ENCODE data around the gene ERAL1.
A peak's percentile ranks its signal among the peaks of the same experiment; 100 is the strongest.
"Not testable (repeated sequence)": the region's sequence is repeated elsewhere in the genome, so short reads cannot be mapped to it uniquely, and the experiment has no call there.

Gene ERAL1

DNA sequence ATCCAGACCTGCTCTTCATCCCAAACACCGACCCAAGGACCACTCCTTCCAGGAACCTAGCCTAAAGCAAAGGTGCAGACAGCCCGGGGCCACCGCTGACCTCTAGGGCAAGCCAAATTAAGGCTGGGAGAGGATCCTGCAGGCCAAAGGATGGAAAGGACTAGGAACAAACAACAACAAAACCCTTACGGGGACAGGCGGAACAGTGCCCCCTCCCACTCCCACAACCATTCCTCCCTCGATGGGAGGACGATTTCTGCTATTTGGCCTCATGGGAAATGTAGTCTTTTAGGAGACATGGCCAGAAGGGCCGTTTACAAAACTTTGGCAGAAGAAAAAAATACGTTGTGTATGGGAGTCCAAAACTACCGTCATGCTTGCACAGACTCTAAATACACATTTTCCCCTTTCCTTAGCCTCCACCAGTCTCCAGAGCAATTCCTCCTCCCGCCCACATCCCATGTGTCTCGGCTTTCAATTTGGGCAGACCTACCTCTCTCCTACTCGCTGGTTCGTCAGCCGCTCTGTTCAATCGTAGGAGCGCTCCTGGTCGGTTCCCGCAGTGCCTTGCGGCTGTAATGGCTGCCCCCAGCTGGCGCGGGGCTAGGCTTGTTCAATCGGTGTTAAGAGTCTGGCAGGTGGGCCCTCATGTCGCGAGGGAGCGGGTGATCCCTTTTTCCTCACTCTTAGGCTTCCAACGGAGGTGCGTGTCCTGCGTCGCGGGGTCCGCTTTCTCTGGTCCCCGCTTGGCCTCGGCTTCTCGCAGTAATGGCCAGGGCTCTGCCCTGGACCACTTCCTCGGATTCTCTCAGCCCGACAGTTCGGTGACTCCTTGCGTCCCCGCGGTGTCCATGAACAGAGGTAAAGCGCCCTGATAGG lies at the start of gene ERAL1:
ERAL1 (plus strand) TSS at position 560 of the 879 bp plus-strand sequence; CDS start at position 579, 19 bp downstream.
- DNase-seq (ENCODE audit: low spot score): peak; percentile 83

DNA sequence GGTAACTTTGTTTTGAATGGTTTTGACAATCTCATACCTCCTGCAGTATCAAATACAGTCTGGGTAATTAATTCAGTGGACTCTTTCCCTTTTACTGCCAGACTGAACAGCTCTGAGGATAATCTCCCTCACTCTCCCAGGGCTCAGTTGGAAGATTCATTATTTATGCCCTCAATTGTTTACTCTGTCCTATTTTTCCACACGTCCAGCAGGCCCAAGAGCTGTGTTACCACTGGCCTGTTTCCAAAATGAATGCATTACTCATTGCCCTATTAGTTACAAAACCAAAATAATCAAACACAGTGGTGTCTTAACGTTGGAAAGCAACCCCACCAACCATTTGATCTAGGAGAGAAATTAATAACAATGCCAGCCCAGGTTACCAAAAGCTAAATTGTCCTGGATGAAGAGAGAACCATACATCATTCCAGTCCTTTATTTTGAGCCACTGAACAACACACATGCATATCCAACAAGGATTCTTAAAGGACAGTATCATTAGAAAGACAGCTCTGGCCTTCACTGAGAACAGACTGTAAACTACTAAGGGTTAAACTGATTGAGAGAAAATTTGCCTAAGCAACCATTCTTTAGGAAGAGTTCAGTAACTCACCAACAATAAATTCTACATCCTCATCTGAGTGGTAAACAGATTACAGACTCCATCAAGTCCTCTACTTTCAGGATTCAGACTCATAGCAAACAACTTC lies 46.7 kb upstream of the ERAL1 start:
- peak; percentile 55 for DNase-seq (ENCODE audit: low spot score)

DNA sequence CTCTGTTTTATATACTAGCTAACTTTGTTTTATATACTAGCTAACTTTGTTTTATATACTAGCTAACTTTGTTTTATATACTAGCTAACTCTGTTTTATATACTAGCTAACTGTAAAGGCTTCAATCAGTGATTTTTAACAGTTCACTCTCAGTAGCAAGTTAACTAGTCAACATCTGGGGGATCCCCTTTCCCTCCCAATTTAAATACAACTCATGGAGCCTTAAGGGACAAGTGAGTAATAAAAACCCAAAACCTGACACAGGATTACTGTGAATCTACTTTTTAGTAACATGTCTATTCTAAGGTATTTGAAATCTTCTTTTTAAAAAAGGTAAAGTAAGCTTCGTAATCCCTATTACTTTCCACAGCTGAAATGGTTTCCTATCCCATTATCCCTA lies 44.4 kb upstream of the ERAL1 start:
- DNase-seq (ENCODE audit: low spot score): no peak

DNA sequence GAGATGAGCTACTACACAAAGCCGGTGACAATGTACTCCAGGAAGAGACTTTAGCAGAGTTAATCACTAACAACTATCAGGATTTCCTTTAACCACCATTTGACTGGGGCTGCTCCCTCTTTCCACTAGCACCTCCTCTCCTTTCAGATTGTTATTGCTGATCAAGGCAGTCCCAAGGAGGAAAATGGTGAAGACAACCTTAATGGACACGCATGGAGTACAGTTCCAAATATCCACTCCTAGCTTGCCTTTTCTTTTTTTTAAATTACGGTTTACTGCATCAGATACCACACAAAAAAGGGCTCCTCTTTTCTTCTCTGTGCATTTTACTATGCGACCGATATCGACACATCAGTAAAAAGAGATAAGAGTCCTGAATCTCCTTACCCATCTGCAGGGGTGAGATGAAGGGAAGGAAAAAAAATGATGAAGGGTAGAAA lies 43.1 kb upstream of the ERAL1 start:
- peak; percentile 51 for DNase-seq (ENCODE audit: low spot score)

DNA sequence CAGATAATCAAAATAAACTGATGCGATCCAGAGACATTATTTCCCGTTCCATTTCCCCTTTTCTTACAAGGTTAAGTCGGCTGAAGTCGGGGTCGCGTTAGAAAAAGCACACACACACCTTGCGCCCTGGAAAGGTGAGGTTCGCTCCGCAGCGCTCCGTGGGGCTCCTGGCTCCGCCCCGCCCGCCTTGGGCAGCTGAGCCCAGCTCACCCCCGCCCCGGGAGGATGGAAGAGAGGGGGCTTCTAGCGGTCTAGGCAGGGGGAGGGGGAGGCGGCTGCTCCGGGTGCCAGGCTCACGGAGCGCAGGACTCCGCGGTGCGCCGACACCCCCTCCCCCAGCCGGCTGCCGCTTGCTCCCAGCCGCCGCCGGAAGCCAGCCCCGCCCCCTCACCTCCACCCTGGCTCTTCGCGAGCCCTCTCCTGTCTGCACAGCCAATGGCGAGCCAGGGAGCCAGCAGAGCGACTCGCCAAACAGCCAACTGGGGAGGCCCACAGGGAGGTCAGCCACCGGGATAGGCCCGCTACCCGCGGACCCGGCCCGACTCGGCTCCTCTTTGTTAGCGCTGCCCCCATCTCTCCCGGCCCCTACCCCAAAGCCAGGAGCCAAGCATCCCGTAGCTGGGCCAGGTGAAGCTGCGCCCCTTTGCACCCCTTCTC lies 42.6 kb upstream of the ERAL1 start:
- DNase-seq (ENCODE audit: low spot score): peak; percentile 97

DNA sequence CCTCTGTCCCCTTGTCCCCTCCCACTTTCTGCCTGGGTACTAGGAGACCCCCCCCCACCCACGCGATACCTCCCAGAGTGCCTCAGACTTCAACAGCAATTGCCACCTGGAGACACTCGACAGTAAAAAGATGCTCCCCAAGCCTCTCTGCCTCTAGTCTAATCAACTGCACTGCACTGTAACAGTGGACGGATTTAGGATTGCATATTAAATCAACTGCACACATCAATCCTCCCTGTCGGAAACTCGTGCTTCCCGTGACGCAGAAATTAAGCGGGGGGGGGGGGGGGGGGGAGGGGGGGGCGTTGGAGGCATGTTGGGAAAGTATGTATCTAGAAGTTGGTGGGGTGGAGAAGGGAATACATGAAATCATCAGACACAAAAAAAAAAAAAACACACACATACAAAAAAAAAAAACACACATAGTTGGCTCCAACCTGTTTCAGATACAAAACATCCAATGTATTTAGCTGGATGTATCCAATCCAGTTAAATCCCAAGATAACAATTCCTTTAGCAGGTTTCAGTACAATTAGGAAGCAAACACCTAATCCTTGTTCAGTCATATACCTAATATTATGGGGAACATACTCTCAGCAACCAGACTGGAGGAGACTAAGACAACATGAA lies 42.0 kb upstream of the ERAL1 start:
- DNase-seq (ENCODE audit: low spot score): no peak

DNA sequence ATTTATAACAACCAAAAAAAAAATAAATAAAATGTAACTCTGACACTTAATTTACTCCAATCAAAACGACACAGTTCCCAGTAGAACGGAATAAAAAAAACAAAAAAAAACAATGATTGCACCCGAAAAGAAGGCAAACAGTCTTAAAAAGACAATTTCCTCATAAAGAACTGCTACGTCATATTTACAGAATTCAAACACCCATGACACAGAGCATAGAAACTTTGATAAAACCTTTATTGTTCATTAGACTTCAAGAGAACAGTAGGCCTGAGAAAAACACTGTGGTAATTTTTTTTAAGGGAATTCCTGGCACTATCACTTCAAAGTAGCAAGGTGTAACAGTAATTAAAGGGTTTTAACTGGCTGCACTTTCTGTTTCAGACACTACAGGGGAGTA lies 38.3 kb upstream of the ERAL1 start:
- DNase-seq (ENCODE audit: low spot score): no peak

DNA sequence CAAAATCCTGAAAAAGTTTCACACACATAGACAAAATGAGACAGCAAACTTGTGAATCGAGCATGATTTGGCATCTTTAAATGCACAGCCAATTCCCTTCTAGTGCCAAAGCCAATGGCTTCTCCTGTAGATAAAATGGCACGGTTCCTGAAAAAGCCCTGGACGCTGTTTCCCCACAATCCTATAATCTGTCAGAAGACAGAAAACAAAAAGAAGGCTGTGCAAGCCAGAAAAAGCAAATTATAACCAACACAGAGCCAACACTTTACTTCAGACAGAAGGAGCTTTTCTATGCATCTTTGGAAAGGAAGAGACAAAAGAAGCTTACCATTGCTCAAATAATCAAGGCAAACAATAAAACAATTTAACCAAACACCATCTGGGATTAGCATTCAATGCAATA lies 36.0 kb upstream of the ERAL1 start:
- DNase-seq (ENCODE audit: low spot score): no peak

DNA sequence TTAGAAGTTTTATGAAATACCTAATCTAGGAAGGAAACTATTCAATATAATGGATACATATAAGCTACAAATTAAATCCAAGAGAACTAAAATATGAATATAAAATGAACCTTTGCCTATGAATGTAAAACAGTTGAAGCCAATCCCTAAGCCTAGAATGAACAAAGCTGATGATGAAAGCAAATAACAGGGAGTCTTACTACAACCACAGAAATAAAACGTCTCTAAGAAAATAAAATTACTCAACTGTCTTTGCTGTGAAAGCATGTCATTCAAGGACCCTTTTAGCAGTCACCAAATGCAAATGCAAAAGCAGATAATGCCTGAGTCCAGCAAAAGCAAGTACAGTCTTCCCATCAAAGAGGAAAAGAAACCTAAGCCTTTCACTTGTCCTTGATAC lies 35.2 kb upstream of the ERAL1 start:
- DNase-seq (ENCODE audit: low spot score): no peak

DNA sequence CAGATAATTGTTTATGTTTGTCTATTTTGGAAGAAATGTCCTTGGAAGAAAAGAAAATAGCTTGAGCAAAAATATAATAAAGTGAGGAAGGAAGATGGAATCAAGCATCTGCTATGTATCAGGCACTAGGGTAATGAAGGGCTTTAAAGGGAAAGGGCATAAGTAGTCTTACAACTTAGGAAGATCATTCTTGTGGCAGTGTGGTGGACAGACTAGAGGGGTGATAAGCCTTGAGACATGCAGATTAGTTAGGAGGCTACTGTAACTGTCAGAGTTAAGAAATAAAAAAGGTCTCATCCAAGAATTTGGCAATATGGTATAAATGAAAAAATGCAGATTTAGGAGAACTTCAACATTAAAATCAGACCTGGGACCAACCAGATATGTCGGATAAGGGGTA lies 27.1 kb upstream of the ERAL1 start:
- DNase-seq (ENCODE audit: low spot score): no peak

DNA sequence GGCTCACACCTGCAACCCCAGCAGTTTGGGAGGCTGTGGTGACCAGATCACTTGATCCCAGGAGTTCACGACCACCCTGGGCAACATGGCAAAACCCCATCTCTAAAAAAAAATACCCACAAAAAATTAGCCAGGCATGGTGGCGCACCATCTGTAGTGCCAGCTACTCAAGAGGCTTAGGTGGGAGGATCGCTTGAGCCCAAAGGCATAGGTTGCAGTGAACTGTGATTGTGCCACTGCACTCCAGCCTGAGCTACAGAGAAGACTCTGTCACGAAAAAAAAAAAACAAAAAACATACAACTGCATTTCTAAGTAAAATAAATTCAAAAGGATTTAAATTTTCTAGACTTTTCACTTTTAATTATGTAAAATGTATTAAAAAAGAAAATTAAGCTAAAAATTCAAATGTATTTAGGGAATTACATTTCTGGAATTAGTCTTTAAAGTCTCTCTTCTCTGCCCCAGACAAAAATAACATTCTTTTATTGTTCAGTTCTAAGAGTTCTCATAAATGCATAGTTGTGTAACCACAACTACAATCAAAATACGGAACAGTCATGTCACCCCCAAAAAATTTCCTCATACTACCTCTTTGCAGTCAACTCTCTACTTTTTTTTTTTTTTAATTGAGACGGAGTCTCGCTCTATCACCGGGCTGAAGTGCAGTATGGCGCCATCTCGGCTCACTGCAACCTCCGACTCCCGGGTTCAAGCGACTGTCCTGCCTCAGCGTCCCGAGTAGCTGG lies 26.3 kb upstream of the ERAL1 start:
- DNase-seq (ENCODE audit: low spot score): no peak

DNA sequence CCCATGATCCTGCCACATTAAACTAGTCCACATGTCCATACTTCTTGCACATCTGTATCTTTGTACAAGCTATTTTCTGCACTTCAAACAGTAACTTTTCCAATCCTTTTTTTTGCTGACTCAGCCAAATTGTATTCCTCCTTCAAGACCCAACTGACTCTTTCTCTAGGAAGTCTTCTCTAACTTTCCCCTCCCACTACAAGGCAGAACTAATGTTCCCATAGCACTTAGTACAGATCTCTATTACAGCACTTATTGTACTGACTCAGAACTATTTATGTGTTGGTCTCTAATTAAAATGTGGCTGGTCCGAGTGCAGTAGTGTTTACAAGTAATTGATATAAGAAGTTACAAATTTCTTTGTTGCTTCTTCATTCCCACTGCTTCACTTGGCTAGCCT lies 20.4 kb upstream of the ERAL1 start:
- DNase-seq (ENCODE audit: low spot score): no peak

DNA sequence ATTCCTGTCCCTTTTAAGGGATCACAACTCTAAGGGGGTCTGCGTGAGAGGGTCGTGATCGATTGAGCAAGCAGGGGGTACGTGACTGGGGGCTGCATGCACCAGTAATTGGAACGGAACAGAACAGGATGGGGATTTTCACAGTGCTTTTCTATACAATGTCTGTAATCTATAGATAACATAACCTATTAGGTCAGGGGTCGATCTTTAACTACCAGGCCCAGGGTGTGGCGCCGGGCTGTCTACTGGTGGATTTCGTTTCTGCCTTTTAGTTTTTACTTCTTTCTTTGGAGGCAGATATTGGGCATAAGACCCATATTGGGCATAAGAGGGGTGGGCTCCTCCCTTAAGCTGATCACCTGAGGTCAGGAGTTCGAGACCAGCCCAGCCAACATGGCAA lies 18.3 kb upstream of the ERAL1 start:
- not testable (repeated sequence) for DNase-seq (ENCODE audit: low spot score)

DNA sequence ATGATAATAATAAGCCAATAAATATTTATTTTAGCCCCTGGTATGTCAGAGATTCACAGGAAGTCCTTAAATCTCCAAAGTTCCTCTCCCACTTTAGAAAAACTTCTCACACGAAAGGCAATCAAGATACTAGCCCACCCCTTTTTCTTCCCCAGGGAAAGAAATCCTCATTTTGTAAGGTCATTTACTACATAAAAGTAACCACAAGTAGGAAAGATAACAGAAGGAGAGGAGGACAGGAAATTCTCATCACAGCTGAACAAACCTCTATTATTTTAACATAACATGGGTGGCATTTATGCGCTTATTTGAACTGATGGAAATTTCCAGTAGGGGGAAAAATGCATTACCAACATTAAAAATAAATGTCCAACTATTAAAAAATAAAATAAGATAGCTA lies 15.6 kb upstream of the ERAL1 start:
- no peak for DNase-seq (ENCODE audit: low spot score)

DNA sequence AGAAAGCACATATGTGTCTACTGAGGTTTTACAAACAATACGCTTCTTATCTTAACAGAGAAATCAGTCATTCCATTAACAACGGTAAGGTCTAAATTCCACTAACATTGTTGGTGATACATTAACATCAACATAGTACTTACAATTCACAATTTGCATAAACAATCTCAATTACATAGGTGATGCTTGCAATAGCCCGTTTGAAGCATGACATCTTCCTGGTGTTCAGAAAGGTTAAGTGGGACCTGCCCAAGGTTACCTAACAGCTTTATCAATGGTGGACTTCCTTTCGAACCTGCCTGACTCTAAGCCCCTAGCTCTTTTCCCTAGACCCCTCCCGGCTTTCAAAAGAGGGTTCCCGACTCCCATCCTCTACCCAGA lies 12.9 kb upstream of the ERAL1 start:
- peak; percentile 22 for DNase-seq (ENCODE audit: low spot score)

DNA sequence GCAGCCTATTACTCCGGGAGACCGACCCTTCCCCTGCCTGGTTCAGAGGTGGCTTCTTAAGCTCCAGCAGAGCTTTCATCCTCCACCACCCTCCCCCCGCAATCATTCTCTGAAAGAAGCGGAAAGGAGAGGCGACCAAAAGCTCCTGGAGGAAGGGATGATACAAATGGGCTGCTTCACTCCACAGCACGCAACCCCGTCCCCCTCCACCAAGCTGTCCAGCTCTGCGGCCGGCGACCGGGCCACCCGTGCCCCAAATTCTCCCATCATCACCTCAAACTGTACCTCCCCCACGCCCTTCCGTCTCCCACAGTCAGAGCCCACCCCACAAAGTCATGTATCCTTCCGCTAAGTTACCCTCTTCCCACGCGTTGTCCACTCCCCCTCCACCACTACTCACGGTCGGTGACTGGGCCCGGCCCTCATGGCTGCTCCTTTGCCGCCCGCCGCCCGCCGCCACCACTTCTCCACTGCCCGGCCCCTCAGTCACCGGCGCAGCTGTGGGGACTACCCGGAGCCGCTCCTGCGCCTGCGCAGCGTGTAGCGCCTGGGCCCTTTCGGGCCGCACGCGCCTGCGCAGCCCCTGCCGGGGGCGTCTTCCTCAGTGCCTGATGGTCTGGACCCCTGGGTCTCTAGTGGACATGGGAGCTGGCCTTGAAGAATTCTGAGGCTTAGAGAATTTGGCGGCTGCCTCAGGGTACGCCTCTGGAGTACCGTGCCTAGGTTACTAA lies 12.4 kb upstream of the ERAL1 start, which contains the start of gene FAM222B:
FAM222B (minus strand) TSS at position 509 of the 731 bp plus-strand sequence. CDS start 76,123 bp downstream, outside the sequence.
- DNase-seq (ENCODE audit: low spot score): peak; percentile 89

DNA sequence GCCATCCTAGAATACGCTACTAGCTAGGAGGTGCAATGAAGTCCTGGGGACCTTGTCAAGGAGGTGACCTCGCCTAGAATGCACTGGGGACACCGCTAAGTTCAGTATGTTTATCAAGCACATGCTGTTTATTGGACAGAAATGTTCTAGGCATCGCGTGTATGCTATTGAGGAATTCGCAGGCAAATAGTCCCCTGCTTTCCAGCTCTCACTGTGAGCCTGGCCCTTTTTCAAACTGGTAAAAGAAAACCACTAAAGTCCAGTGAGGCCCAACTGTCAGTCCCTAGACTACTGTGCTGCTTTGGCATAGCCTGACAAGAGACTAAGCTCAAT lies 11.0 kb upstream of the ERAL1 start:
- DNase-seq (ENCODE audit: low spot score): no peak

DNA sequence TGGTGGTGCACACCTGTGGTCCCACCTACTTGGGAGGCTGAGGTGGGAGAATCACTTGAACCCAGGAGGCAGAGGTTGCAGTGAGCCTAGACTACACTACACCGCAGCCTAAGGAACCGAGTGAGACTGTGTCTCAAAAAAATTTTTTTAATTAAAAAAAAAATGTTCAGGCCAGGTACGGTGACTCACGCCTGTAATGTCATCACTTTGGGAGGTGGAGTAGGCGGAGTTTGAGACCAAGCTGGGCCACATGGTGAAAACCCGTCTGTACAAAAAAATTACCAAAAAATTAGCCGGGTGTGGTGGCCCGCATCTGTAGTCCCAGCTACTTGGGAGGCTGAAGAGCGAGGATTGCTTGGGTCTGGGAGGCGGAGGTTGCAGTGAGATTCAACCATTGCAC lies 8.6 kb upstream of the ERAL1 start:
- DNase-seq (ENCODE audit: low spot score): peak; percentile 11

DNA sequence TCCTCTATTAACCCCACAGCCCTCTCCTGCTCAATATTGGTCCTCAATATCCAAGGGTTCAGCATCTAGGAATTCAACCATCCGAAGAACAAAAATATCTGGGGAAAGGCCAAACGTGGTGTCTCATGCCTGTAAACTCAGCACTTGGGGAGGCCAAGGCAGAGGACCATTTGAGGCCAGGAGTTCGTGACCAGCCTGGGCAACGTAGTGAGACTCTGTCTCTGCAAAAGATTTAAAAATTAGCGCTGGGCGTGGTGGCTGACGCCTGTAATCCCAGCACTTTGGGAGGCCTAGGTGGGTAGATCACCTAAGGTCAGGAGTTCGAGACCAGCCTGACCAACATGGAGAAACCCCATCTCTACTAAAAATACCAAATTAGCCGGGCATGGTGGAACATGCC lies 8.1 kb upstream of the ERAL1 start:
- DNase-seq (ENCODE audit: low spot score): not testable (repeated sequence)

DNA sequence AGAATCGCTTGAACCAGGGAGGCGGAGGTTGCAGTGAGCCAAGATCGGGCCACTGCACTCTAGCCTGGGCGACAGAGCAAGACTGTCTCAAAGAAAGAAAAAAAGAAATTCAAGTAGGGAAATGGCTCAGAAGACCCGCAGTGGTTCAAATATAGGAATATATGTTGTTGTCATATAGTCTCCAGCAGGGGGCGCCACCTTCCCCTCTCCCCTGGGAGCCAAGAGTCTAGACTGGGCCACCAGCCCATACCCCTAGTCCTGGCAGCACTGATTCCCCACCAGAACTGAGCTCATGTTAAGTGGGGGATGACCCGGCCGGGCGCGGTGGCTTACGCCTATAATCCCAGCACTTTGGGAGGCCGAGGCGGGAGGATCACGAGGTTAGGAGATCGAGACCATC lies 6.1 kb upstream of the ERAL1 start:
- not testable (repeated sequence) for DNase-seq (ENCODE audit: low spot score)

DNA sequence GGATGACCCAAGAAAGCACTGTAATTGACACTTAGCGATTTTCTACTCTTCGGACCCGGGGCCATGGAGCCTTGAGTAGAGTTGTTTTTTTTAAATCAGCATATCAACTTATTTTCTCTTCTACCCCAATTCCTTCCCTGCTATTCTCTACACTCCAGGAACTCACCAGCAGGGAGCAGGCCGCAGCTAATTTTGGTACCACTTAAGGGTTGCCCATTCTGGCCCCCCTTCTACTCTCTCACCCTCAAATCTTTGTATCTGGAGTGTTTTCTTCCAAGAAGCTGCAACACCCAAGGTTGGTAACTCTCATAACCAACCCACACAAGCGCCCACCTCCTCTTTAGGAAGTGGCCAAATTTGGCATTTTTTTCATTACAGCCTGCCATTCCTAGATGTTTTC lies 5.5 kb upstream of the ERAL1 start:
- DNase-seq (ENCODE audit: low spot score): no peak
